ENCODE measurements around the gene TYSND1. TPM values are rescaled to one million over a fixed set of nuclear protein-coding genes. Genes with fewer than 3 reads are reported as not detected.

TYSND1 gene
- polyA plus RNA-seq, 2 of the 4 experiments (the other 2 are of a cell fraction), result 10.9 to 20.7 TPM

DNA sequence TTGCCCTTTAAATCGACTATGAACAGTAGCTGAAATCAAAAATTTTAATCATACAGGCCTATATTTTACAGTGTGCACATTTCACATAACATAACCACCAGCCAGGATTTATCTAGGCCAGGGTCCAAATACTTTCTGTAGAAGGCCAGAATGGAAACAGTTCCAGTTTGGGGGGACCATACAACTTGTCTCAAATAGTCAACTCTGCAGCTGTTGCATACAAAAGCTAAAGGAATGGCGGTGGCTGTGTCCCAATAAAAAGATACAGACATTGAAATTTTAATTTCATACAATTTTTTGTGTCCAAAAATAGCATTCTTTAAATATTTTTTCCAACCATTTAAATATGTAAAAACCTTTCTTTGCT is 742 bp upstream of the TYSND1 start:
- no peak for DNase-seq (ENCODE audit: low read depth in 1 of 2, low spot score in 1 of 2)
- Histone ChIP-seq H3K9me3 (no peaks in the 10 kb centered on the region), H3K4me2 (peak overlapping the region; percentile 99), H3K27ac (peak overlapping the region; percentile 65 to 96), H3K4me3 (peak overlapping the region; percentile 79), H3K4me1 (peaks cover 18% of the 10 kb centered on the region)
- TF ChIP-seq JUNB (IDR thresholded peaks at IDR 0.05), result no peak
- TF ChIP-seq ZSCAN20 (CRISPR knock-in tag; IDR thresholded peaks at IDR 0.05), result no peak
- TF ChIP-seq TP53 (CRISPR knock-in tag; IDR thresholded peaks at IDR 0.05), result no peak
- no peak for TF ChIP-seq CBX8 (IDR thresholded peaks at IDR 0.05)
- TF ChIP-seq, protein P1, sequence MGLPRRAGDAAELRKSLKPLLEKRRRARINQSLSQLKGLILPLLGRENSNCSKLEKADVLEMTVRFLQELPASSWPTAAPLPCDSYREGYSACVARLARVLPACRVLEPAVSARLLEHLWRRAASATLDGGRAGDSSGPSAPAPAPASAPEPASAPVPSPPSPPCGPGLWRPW (IDR thresholded peaks at IDR 0.05), result no peak
- TF ChIP-seq HOXB13 (CRISPR knock-in tag; IDR thresholded peaks at IDR 0.05; ENCODE audit: low read depth), result no peak
- TF ChIP-seq BHLHE40 (IDR thresholded peaks at IDR 0.05; ENCODE audit: low read depth, low read length), result no peak
- TF ChIP-seq, protein P2, sequence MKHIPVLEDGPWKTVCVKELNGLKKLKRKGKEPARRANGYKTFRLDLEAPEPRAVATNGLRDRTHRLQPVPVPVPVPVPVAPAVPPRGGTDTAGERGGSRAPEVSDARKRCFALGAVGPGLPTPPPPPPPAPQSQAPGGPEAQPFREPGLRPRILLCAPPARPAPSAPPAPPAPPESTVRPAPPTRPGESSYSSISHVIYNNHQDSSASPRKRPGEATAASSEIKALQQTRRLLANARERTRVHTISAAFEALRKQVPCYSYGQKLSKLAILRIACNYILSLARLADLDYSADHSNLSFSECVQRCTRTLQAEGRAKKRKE (CRISPR knock-in tag; IDR thresholded peaks at IDR 0.05; ENCODE audit: low read depth), result no peak
- TF ChIP-seq RAD21 (conservative IDR thresholded peaks at IDR 0.05 in 1 of 2, IDR thresholded peaks at IDR 0.05 in 1 of 2), result no peak
- TF ChIP-seq SMC3 (IDR thresholded peaks at IDR 0.05), result no peak
- TF ChIP-seq KDM1A (IDR thresholded peaks at IDR 0.05; ENCODE audit: low read depth), result no peak
- TF ChIP-seq NPAS2 (CRISPR knock-in tag; IDR thresholded peaks at IDR 0.05; ENCODE audit: borderline replicate concordance), result no peak
- TF ChIP-seq, protein P3, sequence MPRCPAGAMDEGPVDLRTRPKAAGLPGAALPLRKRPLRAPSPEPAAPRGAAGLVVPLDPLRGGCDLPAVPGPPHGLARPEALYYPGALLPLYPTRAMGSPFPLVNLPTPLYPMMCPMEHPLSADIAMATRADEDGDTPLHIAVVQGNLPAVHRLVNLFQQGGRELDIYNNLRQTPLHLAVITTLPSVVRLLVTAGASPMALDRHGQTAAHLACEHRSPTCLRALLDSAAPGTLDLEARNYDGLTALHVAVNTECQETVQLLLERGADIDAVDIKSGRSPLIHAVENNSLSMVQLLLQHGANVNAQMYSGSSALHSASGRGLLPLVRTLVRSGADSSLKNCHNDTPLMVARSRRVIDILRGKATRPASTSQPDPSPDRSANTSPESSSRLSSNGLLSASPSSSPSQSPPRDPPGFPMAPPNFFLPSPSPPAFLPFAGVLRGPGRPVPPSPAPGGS (IDR thresholded peaks at IDR 0.05), result no peak
- no peak for TF ChIP-seq MYC (IDR thresholded peaks at IDR 0.05; ENCODE audit: borderline replicate concordance, low read length)
- TF ChIP-seq, protein P4, sequence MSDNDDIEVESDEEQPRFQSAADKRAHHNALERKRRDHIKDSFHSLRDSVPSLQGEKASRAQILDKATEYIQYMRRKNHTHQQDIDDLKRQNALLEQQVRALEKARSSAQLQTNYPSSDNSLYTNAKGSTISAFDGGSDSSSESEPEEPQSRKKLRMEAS (IDR thresholded peaks at IDR 0.05), result no peak
- no peak for ATAC-seq
- ChIA-PET POLR2A (interaction anchor here (1.1 to 3.3 kb wide), 5 partner anchors 15 to 86 kb away, joined by 3 to 52 read pairs (median 5); partner anchors contain the start of genes PPA1 and SAR1A), CTCF (interaction anchor here (0.7 to 14.0 kb wide), 15 partner anchors 9 to 231 kb away, joined by 3 to 228 read pairs (median 11); partner anchors contain the start of gene SAR1A)
- 39% methylated on average over 2 of the region's 2 CpGs for WGBS (ENCODE audit: missing lambda C conversion rate)
- no peak for FAIRE-seq

DNA sequence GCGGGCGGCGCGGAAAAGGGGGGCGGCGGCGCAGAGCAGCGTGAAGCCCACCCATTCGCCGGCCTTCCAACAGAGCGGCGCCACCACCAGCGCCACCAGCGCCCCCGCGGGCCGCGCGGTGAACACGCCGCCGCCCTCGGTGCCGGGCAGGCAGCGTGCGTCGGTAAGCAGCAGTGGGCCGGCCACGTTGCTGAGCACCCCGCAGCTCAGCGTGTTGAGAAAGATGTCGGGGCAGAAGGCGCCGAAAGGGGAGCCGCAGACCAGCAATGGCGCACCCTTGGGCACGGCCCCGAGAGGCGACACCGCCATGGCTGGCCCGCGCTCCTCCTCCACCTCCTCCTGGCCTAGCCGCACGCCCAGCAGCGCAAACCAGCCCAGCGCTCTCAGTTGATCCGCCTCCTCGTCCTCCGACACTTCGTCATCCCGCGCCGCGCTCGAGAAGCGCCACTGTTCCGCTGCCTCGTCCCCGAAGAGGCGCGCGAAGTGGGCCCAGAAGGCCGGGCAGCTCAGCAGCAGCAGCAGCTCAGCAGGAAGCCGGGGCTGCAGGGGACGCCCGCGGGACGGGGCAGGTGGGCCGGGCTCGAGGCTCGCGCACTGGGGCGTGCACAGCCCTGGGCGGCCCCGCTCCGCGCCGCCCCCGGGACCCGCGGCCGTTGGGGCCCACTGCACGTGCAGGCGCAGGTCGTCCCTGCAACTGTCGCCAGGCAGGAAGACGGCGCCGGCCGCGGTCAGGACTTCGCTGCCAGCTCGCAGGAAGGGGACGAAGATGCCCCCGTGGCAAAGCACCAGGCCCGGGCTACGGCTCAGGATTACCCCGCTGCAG is 623 bp downstream of the TYSND1 start:
- ChIA-PET POLR2A (interaction anchor here (0.5 to 3.3 kb wide), 29 partner anchors 10 to 1447 kb away, joined by 3 to 52 read pairs (median 5); partner anchors contain the start of genes EIF4EBP2, PPA1 and SAR1A), CTCF (interaction anchor here (0.6 to 14.0 kb wide), 30 partner anchors 11 to 498 kb away, joined by 3 to 228 read pairs (median 5); partner anchors contain the start of gene SAR1A)
- WGBS (ENCODE audit: missing lambda C conversion rate), result 1% methylated on average over 33 of the region's 98 CpGs
- peak; percentile 81 to 82 for ATAC-seq
- Histone ChIP-seq H3K4me2 (peak overlapping the region; percentile 99), H3K4me3 (peak overlapping the region; percentile 79), H3K9me3 (no peaks in the 10 kb centered on the region), H3K4me1 (peaks cover 18% of the 10 kb centered on the region), H3K27ac (peak overlapping the region; percentile 95 to 96)
- FAIRE-seq, result no peak
- TF ChIP-seq, protein P4 (IDR thresholded peaks at IDR 0.05), result peak; percentile 84
- TF ChIP-seq EP300 (IDR thresholded peaks at IDR 0.05) (no peak), RNF2 (IDR thresholded peaks at IDR 0.05; ENCODE audit: borderline replicate concordance, low read depth) (no peak), TFCP2L1 (CRISPR knock-in tag; IDR thresholded peaks at IDR 0.05) (0 out of 2 replicates have a peak, but pooled peaks have one; percentile 34), PHF8 (IDR thresholded peaks at IDR 0.05; ENCODE audit: borderline replicate concordance, low read depth) (peak; percentile 61), MYC (IDR thresholded peaks at IDR 0.05; ENCODE audit: borderline replicate concordance, low read length) (peak; percentile 93), POLR2A (IDR thresholded peaks at IDR 0.05; ENCODE audit: low read length) (peak; percentile 20; the same call in 1 of the 2 replicates), JUN (IDR thresholded peaks at IDR 0.05) (peak in 1 of 2 experiments; percentile 45; a peak in 1 of 5 replicates), RAD21 (conservative IDR thresholded peaks at IDR 0.05 in 1 of 2, IDR thresholded peaks at IDR 0.05 in 1 of 2) (0 out of 5 replicates have a peak, but pooled peaks of 1 of the 2 experiments have one; percentile 13), MAFK (IDR thresholded peaks at IDR 0.05; ENCODE audit: partially characterized antibody) (no peak)
- TF ChIP-seq, protein P5, sequence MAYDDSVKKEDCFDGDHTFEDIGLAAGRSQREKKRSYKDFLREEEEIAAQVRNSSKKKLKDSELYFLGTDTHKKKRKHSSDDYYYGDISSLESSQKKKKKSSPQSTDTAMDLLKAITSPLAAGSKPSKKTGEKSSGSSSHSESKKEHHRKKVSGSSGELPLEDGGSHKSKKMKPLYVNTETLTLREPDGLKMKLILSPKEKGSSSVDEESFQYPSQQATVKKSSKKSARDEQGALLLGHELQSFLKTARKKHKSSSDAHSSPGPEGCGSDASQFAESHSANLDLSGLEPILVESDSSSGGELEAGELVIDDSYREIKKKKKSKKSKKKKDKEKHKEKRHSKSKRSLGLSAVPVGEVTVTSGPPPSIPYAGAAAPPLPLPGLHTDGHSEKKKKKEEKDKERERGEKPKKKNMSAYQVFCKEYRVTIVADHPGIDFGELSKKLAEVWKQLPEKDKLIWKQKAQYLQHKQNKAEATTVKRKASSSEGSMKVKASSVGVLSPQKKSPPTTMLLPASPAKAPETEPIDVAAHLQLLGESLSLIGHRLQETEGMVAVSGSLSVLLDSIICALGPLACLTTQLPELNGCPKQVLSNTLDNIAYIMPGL (CRISPR knock-in tag; IDR thresholded peaks at IDR 0.05; ENCODE audit: borderline replicate concordance), result peak; percentile 89
- TF ChIP-seq, protein P3 (IDR thresholded peaks at IDR 0.05), result 0 out of 3 replicates have a peak, but pooled peaks have one; percentile 19
- TF ChIP-seq, protein P6, sequence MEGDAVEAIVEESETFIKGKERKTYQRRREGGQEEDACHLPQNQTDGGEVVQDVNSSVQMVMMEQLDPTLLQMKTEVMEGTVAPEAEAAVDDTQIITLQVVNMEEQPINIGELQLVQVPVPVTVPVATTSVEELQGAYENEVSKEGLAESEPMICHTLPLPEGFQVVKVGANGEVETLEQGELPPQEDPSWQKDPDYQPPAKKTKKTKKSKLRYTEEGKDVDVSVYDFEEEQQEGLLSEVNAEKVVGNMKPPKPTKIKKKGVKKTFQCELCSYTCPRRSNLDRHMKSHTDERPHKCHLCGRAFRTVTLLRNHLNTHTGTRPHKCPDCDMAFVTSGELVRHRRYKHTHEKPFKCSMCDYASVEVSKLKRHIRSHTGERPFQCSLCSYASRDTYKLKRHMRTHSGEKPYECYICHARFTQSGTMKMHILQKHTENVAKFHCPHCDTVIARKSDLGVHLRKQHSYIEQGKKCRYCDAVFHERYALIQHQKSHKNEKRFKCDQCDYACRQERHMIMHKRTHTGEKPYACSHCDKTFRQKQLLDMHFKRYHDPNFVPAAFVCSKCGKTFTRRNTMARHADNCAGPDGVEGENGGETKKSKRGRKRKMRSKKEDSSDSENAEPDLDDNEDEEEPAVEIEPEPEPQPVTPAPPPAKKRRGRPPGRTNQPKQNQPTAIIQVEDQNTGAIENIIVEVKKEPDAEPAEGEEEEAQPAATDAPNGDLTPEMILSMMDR (IDR thresholded peaks at IDR 0.05), result peak; percentile 62
- TF ChIP-seq, protein P7, sequence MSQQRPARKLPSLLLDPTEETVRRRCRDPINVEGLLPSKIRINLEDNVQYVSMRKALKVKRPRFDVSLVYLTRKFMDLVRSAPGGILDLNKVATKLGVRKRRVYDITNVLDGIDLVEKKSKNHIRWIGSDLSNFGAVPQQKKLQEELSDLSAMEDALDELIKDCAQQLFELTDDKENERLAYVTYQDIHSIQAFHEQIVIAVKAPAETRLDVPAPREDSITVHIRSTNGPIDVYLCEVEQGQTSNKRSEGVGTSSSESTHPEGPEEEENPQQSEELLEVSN (IDR thresholded peaks at IDR 0.05; ENCODE audit: borderline replicate concordance, low read depth), result peak; percentile 79; the same call in 1 of the 2 replicates
- DNase-seq (ENCODE audit: low read depth in 1 of 2, low spot score in 1 of 2), result peak; percentile 61 to 69

All from A549 (cell line).